Measurements from ENCODE around the gene TECPR2.

GRCh38 chr14:102516531-102517391 lies 154.0 kb downstream of the TECPR2 start:
- TF ChIP-seq PATZ1 (CRISPR knock-in tag; IDR thresholded peaks at IDR 0.05; ENCODE audit: borderline replicate concordance) (no peak), ISL1 (CRISPR knock-in tag; IDR thresholded peaks at IDR 0.05) (no peak), TOX (CRISPR knock-in tag; IDR thresholded peaks at IDR 0.05; ENCODE audit: borderline replicate concordance) (no peak), ARNTL (CRISPR knock-in tag; IDR thresholded peaks at IDR 0.05; ENCODE audit: borderline replicate concordance, low read depth) (no peak), ZFP30 (CRISPR knock-in tag; IDR thresholded peaks at IDR 0.05) (no peak), CSDC2 (CRISPR knock-in tag; IDR thresholded peaks at IDR 0.05) (no peak), TCF4 (CRISPR knock-in tag; IDR thresholded peaks at IDR 0.05; ENCODE audit: borderline replicate concordance) (no peak), ZNF70 (CRISPR knock-in tag; IDR thresholded peaks at IDR 0.05) (no peak), RARB (CRISPR knock-in tag; IDR thresholded peaks at IDR 0.05) (no peak), ESRRG (CRISPR knock-in tag; IDR thresholded peaks at IDR 0.05) (no peak), ZFP3 (CRISPR knock-in tag; IDR thresholded peaks at IDR 0.05) (no peak), ZNF8 (CRISPR knock-in tag; IDR thresholded peaks at IDR 0.05) (no peak), OSR1 (CRISPR knock-in tag; IDR thresholded peaks at IDR 0.05) (no peak)

All from SK-N-SH treated with all-trans-retinoic acid at 6 μM for 48 hours (cell line).